HEK293 (cell line): ENCODE data around the gene PGM1.

ENCODE experiments used
- CTCF ChIA-PET: fragments of 350-600 bp; formaldehyde crosslinking; extraction: SDS; loops from one replicate; lab custom pipeline; 2021; ENCODE audit warnings: antibody characterized with exemption; lab: Yijun Ruan, JAX
- POLR2A ChIA-PET: fragments of 300-600 bp; formaldehyde crosslinking; extraction: SDS; loops from one replicate; lab custom pipeline; 2020; ENCODE audit warnings: antibody characterized with exemption, inconsistent platforms; lab: Yijun Ruan, JAX
- H3K27ac ChIP-seq: fragments of 200-500 bp; sonication (Bioruptor generic); 2 replicates; pipeline ENCODE4 v1.5.1; 2014; ENCODE audit warnings: low read depth, low read length, control low read depth, inconsistent platforms; ENCODE audit errors: extremely low read depth
- H3K36me3 ChIP-seq, 2 experiments: fragments of 200-500 bp in 1 of 2; sonication (Bioruptor generic) in 1 of 2; 1 replicate in 1 of 2; 2 replicates in 1 of 2; pipeline ENCODE4 v1.5.1; 2014 to 2017; ENCODE audit warnings: inconsistent platforms in 2 of 2, low read length in 2 of 2; ENCODE audit not compliant: control insufficient read depth in 2 of 2, insufficient read depth in 1 of 2
- H3K4me1 ChIP-seq: fragments of 200-500 bp; sonication (Bioruptor generic); 2 replicates; pipeline ENCODE4 v1.5.1; 2014; ENCODE audit warnings: mild to moderate bottlenecking, low read length, inconsistent platforms; ENCODE audit not compliant: control insufficient read depth, insufficient read depth
- H3K4me3 ChIP-seq: 2 replicates; pipeline ENCODE4 v1.5.1; 2011; ENCODE audit warnings: low read depth, mild to moderate bottlenecking, control low read depth, low read length, moderate library complexity
- H3K9me3 ChIP-seq: fragments of 200-500 bp; sonication (Bioruptor generic); 2 replicates; pipeline ENCODE4 v1.5.1; 2014; ENCODE audit warnings: low read depth, low read length, inconsistent platforms; ENCODE audit not compliant: control insufficient read depth, insufficient read depth
- OVOL3 ChIP-seq: fragments of 450-650 bp; formaldehyde crosslinking; IDR thresholded peaks from 2 replicates; pipeline ENCODE4 v1.5.1; 2016; ENCODE audit warnings: missing biosample characterization, missing genetic modification characterization
- SCRT2 ChIP-seq: fragments of 450-650 bp; formaldehyde crosslinking; IDR thresholded peaks from 2 replicates; pipeline ENCODE4 v1.5.1; 2016; ENCODE audit warnings: missing biosample characterization, missing genetic modification characterization
- WT1 ChIP-seq: fragments of 450-650 bp; formaldehyde crosslinking; IDR thresholded peaks from 2 replicates; pipeline ENCODE4 v1.5.1; 2016; ENCODE audit warnings: missing biosample characterization, missing genetic modification characterization
- ZBTB20 ChIP-seq: fragments of 450-650 bp; formaldehyde crosslinking; IDR thresholded peaks from 2 replicates; pipeline ENCODE4 v1.5.1; 2016; ENCODE audit warnings: missing biosample characterization, missing genetic modification characterization
- ZEB2 ChIP-seq: fragments of 450-650 bp; formaldehyde crosslinking; IDR thresholded peaks from 2 replicates; pipeline ENCODE4 v1.5.1; 2016; ENCODE audit warnings: missing biosample characterization, missing genetic modification characterization
- ZNF221 ChIP-seq: fragments of 450-650 bp; formaldehyde crosslinking; IDR thresholded peaks from 2 replicates; pipeline ENCODE4 v1.5.1; 2017; ENCODE audit warnings: missing biosample characterization, missing genetic modification characterization, borderline replicate concordance
- ZNF426 ChIP-seq: fragments of 450-650 bp; formaldehyde crosslinking; IDR thresholded peaks from 2 replicates; pipeline ENCODE4 v1.5.1; 2017; ENCODE audit warnings: missing biosample characterization, missing genetic modification characterization, mild to moderate bottlenecking, inconsistent platforms, moderate library complexity
- ZNF501 ChIP-seq: fragments of 450-650 bp; formaldehyde crosslinking; IDR thresholded peaks from 2 replicates; pipeline ENCODE4 v1.5.1; 2016; ENCODE audit warnings: missing biosample characterization, missing genetic modification characterization
- ZNF571 ChIP-seq: fragments of 450-650 bp; formaldehyde crosslinking; IDR thresholded peaks from 2 replicates; pipeline ENCODE4 v1.5.0; 2017; ENCODE audit warnings: missing biosample characterization, missing genetic modification characterization
- ZNF791 ChIP-seq: fragments of 450-650 bp; formaldehyde crosslinking; IDR thresholded peaks from 2 replicates; pipeline ENCODE4 v1.5.1; 2016; ENCODE audit warnings: missing biosample characterization, missing genetic modification characterization
- TF ChIP-seq, protein P1 (sequence below): fragments of 450-650 bp; formaldehyde crosslinking; IDR thresholded peaks from 2 replicates; pipeline ENCODE4 v1.5.1; 2016; ENCODE audit warnings: missing biosample characterization, missing genetic modification characterization
- TF ChIP-seq, protein P2 (sequence below): fragments of 450-650 bp; formaldehyde crosslinking; IDR thresholded peaks from 2 replicates; pipeline ENCODE4; 2016; ENCODE audit warnings: missing biosample characterization, missing genetic modification characterization
- TF ChIP-seq, protein P3 (sequence below): fragments of 450-650 bp; formaldehyde crosslinking; IDR thresholded peaks from 2 replicates; pipeline ENCODE4 v1.5.1; 2016; ENCODE audit warnings: missing biosample characterization, missing genetic modification characterization, borderline replicate concordance
- TF ChIP-seq, protein P4 (sequence below): fragments of 450-650 bp; formaldehyde crosslinking; IDR thresholded peaks from 2 replicates; pipeline ENCODE4 v1.5.1; 2016; ENCODE audit warnings: missing biosample characterization, missing genetic modification characterization

PGM1 gene

DNA sequence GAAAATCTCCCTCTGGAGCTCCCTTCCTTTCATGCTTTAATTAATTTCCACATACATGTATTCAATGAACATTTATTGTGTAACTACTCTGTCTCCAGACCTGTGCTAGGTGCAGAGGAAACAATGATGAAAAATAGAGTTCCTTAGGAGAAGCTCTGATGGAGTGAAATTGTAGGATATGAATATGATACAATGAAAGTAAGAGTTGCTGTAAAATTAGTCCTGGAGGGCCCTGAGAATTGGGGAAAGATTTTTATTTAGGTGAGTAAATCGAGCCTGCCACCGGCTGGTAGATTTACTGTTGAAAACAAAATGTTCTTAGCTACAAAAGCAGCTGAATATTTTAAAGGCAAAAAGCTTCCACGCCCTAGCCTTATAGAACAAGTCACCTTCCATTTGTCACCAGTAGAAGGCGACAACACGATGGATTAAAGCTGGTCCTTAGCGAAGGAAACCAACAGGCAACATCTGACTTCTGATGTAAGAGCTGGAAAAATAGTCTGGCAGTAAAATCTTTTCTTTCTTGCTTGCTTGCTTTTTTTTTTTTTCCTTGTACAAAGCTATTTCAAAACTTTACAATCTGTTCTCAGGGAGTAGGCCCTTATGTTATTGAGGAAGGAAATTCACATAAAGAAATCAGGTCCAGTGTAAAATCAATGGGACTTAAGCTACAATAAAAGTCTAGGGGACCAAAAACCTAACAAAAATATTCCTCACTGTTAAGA is 98.7 kb downstream of the PGM1 start (continued):
- TF ChIP-seq ZNF221 (tag by site-specific recombination), result no peak
- TF ChIP-seq OVOL3 (tag by site-specific recombination), result no peak
- peak; percentile 63 for TF ChIP-seq ZEB2 (tag by site-specific recombination)

DNA sequence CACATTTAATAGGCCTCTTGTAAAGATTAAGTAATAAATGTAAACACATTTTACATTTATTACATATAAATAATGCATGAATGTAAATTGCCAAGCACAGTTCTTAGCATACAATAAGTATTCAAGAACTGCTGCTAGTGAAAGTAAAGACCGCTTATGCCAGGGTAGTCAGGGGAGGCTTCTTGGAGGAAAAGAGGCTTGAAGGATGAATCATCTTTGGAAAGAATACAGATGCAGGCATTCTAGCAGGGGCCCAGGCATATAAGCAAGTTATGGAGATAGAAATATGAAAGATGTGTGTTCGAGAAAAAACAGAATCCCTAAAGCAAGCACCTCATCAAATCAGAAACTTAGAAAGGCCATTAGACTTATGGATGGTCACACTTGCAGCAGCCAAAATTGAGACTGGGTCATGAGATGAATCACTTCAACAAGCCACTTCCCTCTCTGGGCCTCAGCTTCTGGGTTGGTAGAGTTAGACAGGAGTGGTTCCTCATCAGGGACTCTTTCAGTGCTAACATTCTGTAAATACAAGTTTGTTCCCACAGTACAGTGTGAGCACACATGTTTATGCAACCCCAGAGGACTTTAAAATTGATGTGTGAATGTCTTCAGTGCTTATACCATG is 100.8 kb downstream of the PGM1 start:
- H3K4me3 ChIP-seq, result no peak overlapping the region
- CTCF ChIA-PET, result interaction anchor here (0.6 to 4.2 kb wide), 4 partner anchors 19 to 1558 kb away, joined by 3 to 42 read pairs (median 4); no protein-coding TSS in a partner anchor
- H3K9me3 ChIP-seq, result no peaks in the 10 kb centered on the region
- no peaks in the 10 kb centered on the region for H3K36me3 ChIP-seq
- TF ChIP-seq, protein P1, sequence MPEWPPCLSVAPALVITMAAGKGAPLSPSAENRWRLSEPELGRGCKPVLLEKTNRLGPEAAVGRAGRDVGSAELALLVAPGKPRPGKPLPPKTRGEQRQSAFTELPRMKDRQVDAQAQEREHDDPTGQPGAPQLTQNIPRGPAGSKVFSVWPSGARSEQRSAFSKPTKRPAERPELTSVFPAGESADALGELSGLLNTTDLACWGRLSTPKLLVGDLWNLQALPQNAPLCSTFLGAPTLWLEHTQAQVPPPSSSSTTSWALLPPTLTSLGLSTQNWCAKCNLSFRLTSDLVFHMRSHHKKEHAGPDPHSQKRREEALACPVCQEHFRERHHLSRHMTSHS (tag by site-specific recombination), result no peak
- TF ChIP-seq ZBTB20 (tag by site-specific recombination), result peak; percentile 60; the same call in 1 of the 2 replicates
- TF ChIP-seq, all 188 proteins: peak for 1
- POLR2A ChIA-PET, result no interaction called here
- Histone ChIP-seq H3K27ac (no peak overlapping the region), H3K4me1 (no peaks in the 10 kb centered on the region)

DNA sequence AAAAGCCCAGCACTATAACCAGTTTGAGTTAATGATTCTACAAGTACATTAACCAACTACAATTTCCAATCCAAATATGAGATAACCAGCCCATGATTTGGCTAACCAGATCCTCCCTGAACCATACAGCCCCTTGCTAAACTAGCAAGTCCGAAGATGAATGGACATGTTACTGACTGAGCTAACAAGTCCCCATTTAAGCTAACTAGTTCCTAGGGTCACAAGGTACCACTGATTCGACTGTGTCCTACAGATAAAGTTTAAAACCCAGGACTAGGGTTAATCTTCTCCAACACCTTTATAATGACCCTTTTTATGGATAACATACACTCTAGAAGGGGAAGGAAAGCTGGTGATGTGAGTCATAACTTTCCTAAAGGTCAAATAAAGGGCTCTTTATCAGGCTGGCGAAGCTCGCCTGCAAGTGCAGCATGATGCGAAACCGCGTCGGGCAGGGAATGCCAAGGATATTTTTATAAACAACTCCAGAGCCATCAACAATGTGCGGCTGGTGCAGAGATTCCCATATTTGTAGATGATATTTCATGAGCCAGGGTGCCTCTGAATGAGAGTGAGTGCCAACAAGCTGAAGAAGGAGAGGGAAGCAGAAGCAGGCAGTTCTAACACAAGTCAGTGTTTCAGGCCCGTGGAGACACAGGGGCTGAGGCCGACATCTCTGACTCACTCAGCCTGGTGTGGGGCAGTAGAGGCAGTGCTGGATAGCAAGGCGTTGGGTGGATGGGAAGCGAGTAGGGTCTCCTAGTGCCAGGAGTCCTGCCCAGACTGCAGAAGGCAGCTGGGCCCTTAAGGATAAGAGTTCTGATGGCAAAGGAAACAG is 105.0 kb downstream of the PGM1 start:
- ChIA-PET POLR2A (no interaction called here), CTCF (no interaction called here)

DNA sequence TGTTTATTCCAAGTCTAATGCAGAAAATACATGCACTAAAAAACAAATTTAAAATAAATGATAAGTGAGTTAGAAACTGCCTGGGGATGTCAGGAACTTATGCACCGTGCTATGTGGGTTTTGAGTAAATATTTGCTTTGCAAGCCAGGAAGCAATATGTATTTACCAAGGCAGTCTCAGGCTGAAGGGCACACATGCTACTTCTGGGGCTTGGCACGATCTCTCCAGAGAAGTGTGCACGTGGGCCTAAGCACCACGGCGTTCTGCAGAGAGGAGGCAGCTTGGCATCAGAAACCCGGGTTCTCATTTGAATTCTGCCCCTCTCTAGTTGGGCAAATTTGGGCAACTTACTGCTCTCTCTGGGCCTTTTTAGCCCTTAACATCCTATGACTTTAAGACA is 108.0 kb downstream of the PGM1 start:
- Histone ChIP-seq H3K4me3 (no peak overlapping the region), H3K27ac (no peak overlapping the region), H3K4me1 (no peaks in the 10 kb centered on the region; the same call in 1 of the 2 replicates), H3K9me3 (no peaks in the 10 kb centered on the region), H3K36me3 (no peaks in the 10 kb centered on the region)
- TF ChIP-seq WT1 (tag by site-specific recombination), result no peak
- no peak for TF ChIP-seq ZNF791 (tag by site-specific recombination)
- TF ChIP-seq, protein P2, sequence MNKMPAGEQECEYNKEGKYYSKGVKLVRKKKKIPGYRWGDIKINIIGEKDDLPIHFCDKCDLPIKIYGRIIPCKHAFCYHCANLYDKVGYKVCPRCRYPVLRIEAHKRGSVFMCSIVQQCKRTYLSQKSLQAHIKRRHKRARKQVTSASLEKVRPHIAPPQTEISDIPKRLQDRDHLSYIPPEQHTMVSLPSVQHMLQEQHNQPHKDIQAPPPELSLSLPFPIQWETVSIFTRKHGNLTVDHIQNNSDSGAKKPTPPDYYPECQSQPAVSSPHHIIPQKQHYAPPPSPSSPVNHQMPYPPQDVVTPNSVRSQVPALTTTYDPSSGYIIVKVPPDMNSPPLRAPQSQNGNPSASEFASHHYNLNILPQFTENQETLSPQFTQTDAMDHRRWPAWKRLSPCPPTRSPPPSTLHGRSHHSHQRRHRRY, result no peak
- TF ChIP-seq, protein P3, sequence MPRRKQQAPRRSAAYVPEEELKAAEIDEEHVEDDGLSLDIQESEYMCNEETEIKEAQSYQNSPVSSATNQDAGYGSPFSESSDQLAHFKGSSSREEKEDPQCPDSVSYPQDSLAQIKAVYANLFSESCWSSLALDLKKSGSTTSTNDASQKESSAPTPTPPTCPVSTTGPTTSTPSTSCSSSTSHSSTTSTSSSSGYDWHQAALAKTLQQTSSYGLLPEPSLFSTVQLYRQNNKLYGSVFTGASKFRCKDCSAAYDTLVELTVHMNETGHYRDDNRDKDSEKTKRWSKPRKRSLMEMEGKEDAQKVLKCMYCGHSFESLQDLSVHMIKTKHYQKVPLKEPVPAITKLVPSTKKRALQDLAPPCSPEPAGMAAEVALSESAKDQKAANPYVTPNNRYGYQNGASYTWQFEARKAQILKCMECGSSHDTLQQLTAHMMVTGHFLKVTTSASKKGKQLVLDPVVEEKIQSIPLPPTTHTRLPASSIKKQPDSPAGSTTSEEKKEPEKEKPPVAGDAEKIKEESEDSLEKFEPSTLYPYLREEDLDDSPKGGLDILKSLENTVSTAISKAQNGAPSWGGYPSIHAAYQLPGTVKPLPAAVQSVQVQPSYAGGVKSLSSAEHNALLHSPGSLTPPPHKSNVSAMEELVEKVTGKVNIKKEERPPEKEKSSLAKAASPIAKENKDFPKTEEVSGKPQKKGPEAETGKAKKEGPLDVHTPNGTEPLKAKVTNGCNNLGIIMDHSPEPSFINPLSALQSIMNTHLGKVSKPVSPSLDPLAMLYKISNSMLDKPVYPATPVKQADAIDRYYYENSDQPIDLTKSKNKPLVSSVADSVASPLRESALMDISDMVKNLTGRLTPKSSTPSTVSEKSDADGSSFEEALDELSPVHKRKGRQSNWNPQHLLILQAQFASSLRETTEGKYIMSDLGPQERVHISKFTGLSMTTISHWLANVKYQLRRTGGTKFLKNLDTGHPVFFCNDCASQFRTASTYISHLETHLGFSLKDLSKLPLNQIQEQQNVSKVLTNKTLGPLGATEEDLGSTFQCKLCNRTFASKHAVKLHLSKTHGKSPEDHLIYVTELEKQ (tag by site-specific recombination), result no peak
- no peak for TF ChIP-seq SCRT2 (tag by site-specific recombination)
- no peak for TF ChIP-seq ZNF571 (tag by site-specific recombination)
- POLR2A ChIA-PET, result no interaction called here
- CTCF ChIA-PET, result interaction anchor here (0.7 to 1.2 kb wide), 2 partner anchors 195 to 435 kb away, joined by 3 read pairs; no protein-coding TSS in a partner anchor

More for the DNA sequence above, 105.0 kb downstream of the PGM1 start:
- Histone ChIP-seq H3K27ac (no peak overlapping the region), H3K36me3 (no peaks in the 10 kb centered on the region), H3K9me3 (no peaks in the 10 kb centered on the region), H3K4me1 (no peaks in the 10 kb centered on the region), H3K4me3 (no peak overlapping the region)
- TF ChIP-seq, protein P4, sequence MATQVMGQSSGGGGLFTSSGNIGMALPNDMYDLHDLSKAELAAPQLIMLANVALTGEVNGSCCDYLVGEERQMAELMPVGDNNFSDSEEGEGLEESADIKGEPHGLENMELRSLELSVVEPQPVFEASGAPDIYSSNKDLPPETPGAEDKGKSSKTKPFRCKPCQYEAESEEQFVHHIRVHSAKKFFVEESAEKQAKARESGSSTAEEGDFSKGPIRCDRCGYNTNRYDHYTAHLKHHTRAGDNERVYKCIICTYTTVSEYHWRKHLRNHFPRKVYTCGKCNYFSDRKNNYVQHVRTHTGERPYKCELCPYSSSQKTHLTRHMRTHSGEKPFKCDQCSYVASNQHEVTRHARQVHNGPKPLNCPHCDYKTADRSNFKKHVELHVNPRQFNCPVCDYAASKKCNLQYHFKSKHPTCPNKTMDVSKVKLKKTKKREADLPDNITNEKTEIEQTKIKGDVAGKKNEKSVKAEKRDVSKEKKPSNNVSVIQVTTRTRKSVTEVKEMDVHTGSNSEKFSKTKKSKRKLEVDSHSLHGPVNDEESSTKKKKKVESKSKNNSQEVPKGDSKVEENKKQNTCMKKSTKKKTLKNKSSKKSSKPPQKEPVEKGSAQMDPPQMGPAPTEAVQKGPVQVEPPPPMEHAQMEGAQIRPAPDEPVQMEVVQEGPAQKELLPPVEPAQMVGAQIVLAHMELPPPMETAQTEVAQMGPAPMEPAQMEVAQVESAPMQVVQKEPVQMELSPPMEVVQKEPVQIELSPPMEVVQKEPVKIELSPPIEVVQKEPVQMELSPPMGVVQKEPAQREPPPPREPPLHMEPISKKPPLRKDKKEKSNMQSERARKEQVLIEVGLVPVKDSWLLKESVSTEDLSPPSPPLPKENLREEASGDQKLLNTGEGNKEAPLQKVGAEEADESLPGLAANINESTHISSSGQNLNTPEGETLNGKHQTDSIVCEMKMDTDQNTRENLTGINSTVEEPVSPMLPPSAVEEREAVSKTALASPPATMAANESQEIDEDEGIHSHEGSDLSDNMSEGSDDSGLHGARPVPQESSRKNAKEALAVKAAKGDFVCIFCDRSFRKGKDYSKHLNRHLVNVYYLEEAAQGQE (tag by site-specific recombination), result 0 out of 2 replicates have a peak, but pooled peaks have one; percentile 24
- TF ChIP-seq ZNF426 (tag by site-specific recombination), result no peak
- no peak for TF ChIP-seq ZNF501 (tag by site-specific recombination)
